ENCODE data around the gene NANP.
"Not testable (repeated sequence)": the region's sequence is repeated elsewhere in the genome, so short reads cannot be mapped to it uniquely, and the experiment has no call there.

The NANP gene

GRCh38 chr20:25623736-25624499 is at the start of gene NANP:
NANP (minus strand) TSS chr20:25624014; CDS start chr20:25623948, 66 bp downstream.
- DNase-seq (ENCODE audit: low read depth in 1 of 2, low spot score in 1 of 2) = peak; percentile 73 to 88

- DNase-seq (ENCODE audit: low read depth in 1 of 2, low spot score in 1 of 2) = no peak
These were observed 48.9 kb upstream of the NANP start for GRCh38 chr20:25672659-25673235.

GRCh38 chr20:25669826-25670422 is 46.1 kb upstream of the NANP start:
- no peak for DNase-seq (ENCODE audit: low read depth in 1 of 2, low spot score in 1 of 2)

- DNase-seq (ENCODE audit: low read depth in 1 of 2, low spot score in 1 of 2) = no peak
These were observed 44.6 kb upstream of the NANP start for GRCh38 chr20:25668446-25668845.

GRCh38 chr20:25659999-25660398 is 36.2 kb upstream of the NANP start:
- DNase-seq (ENCODE audit: low read depth in 1 of 2, low spot score in 1 of 2) = no peak

- DNase-seq (ENCODE audit: low read depth in 1 of 2, low spot score in 1 of 2) = no peak
These were observed 30.7 kb upstream of the NANP start for GRCh38 chr20:25654487-25654886.

GRCh38 chr20:25652866-25653265 is 29.1 kb upstream of the NANP start:
- DNase-seq (ENCODE audit: low read depth in 1 of 2, low spot score in 1 of 2) = not testable (repeated sequence)

GRCh38 chr20:25644814-25645213 is 21.0 kb upstream of the NANP start:
- DNase-seq (ENCODE audit: low read depth in 1 of 2, low spot score in 1 of 2) = no peak

- DNase-seq (ENCODE audit: low read depth in 1 of 2, low spot score in 1 of 2) = no peak
These were observed 19.9 kb upstream of the NANP start for GRCh38 chr20:25643716-25644115.

GRCh38 chr20:25637247-25637646 is 13.4 kb upstream of the NANP start:
- no peak for DNase-seq (ENCODE audit: low read depth in 1 of 2, low spot score in 1 of 2)

- DNase-seq (ENCODE audit: low read depth in 1 of 2, low spot score in 1 of 2) = no peak
These were observed 9.4 kb upstream of the NANP start for GRCh38 chr20:25632940-25633790.

- DNase-seq (ENCODE audit: low read depth in 1 of 2, low spot score in 1 of 2) = not testable (repeated sequence)
These were observed 6.8 kb upstream of the NANP start for GRCh38 chr20:25630615-25631014.

GRCh38 chr20:25629816-25630499 is 6.1 kb upstream of the NANP start:
- no peak for DNase-seq (ENCODE audit: low read depth in 1 of 2, low spot score in 1 of 2)

- DNase-seq (ENCODE audit: low read depth in 1 of 2, low spot score in 1 of 2) = no peak
These were observed 3.0 kb upstream of the NANP start for GRCh38 chr20:25626779-25627178.

GRCh38 chr20:25624500-25624939 is 706 bp upstream of the NANP start:
- no peak for DNase-seq (ENCODE audit: low read depth in 1 of 2, low spot score in 1 of 2)

GRCh38 chr20:25623225-25623735 is 534 bp downstream of the NANP start:
- DNase-seq (ENCODE audit: low read depth in 1 of 2, low spot score in 1 of 2) = peak; percentile 9 to 17

- no peak for DNase-seq (ENCODE audit: low read depth in 1 of 2, low spot score in 1 of 2)
These were observed 1.2 kb downstream of the NANP start for GRCh38 chr20:25622450-25623224.

GRCh38 chr20:25622049-25622448 is 1.8 kb downstream of the NANP start:
- DNase-seq (ENCODE audit: low read depth in 1 of 2, low spot score in 1 of 2) = no peak

GRCh38 chr20:25619514-25619913 is 4.3 kb downstream of the NANP start:
- DNase-seq (ENCODE audit: low read depth in 1 of 2, low spot score in 1 of 2) = no peak

GRCh38 chr20:25608774-25609173 is 15.0 kb downstream of the NANP start:
- no peak for DNase-seq (ENCODE audit: low read depth in 1 of 2, low spot score in 1 of 2)

Measured in activated CD4-positive, alpha-beta T cell treated with anti-CD3 and anti-CD28 coated beads, Interleukin-2, amount 50 U/mL, for 24 hours (primary cell).